Gastroesophageal sphincter (tissue), 4 donors: ENCODE data around the gene FRMD3. TPM values are rescaled to one million over a fixed set of nuclear protein-coding genes. Genes with fewer than 3 reads are reported as not detected.

Source experiments
- ATAC-seq: fragments of 150-250 bp; one replicate; pipeline ENCODE4 v1.9.1; 2016; ENCODE audit warnings: mild to moderate bottlenecking, moderate library complexity
- H3K27ac ChIP-seq, 4 donors: fragments of 200-600 bp; sonication (generic) in 3 of 4; 1 replicate in 3 of 4; 2 replicates in 1 of 4; pipeline ENCODE4 v1.5.1; 2016 to 2019
- H3K27me3 ChIP-seq: fragments of 200-600 bp; sonication (generic); one replicate; pipeline ENCODE4 v1.5.1; 2019
- H3K36me3 ChIP-seq, 2 donors: fragments of 200-600 bp; sonication (generic); one replicate each; pipeline ENCODE4 v1.5.1; 2019; ENCODE audit warnings: control low read depth in 1 of 2
- H3K4me1 ChIP-seq, 3 donors: fragments of 200-600 bp; sonication (generic); 1 replicate in 2 of 3; 2 replicates in 1 of 3; pipeline ENCODE4 v1.5.1; 2016 to 2019; ENCODE audit warnings: control low read depth in 2 of 3
- H3K4me3 ChIP-seq, 2 donors: fragments of 200-600 bp; sonication (generic); one replicate each; pipeline ENCODE4 v1.5.1; 2019; ENCODE audit warnings: mild to moderate bottlenecking in 1 of 2, moderate library complexity in 1 of 2
- H3K9me3 ChIP-seq, 3 donors: fragments of 200-600 bp; sonication (generic); one replicate each; pipeline ENCODE4 v1.5.1; 2017 to 2019; ENCODE audit warnings: control low read depth in 2 of 3
- EP300 ChIP-seq: sonication (generic); formaldehyde crosslinking; IDR thresholded peaks from one replicate; pipeline ENCODE4 v1.6.1; 2017; ENCODE audit warnings: antibody characterized with exemption, mild to moderate bottlenecking
- POLR2A ChIP-seq, 2 donors: fragments of 450-650 bp; IDR thresholded peaks; one replicate each; pipeline ENCODE4 v1.6.1; 2017; ENCODE audit warnings: antibody characterized with exemption in 2 of 2, mild to moderate bottlenecking in 2 of 2, moderate library complexity in 1 of 2
- POLR2AphosphoS5 ChIP-seq: sonication (generic); formaldehyde crosslinking; IDR thresholded peaks from one replicate; pipeline ENCODE4 v1.6.1; 2017; ENCODE audit warnings: antibody characterized with exemption
- WGBS, 2 donors: methylation state at CpG; one replicate each; pipeline ENCODE4 v1.1.5; 2018; ENCODE audit warnings: low coverage in 1 of 2; 5-methylcytosine and 5-hydroxymethylcytosine counted together
- total RNA-seq, 4 donors: library from RNA; depleted of rRNA; stranded (reverse); fragments of >200 nt; gene quantifications; one replicate each; pipeline ENCODE4 v1.1.0, GENCODE V29; 2016
- TF ChIP-seq, protein P1 (sequence below), 4 experiments: fragments of 200-600 bp in 2 of 4; fragments of 450-650 bp in 2 of 4; sonication (generic) in 1 of 4; IDR thresholded peaks; one replicate each; pipeline ENCODE4 v1.5.1; 2017 to 2019; ENCODE audit warnings: antibody characterized with exemption in 4 of 4, mild to moderate bottlenecking in 2 of 4, moderate library complexity in 2 of 4

The FRMD3 gene
- total RNA-seq, 4 donors from 2014 or later: 6.8 to 15.1 (median 11.3) TPM

DNA sequence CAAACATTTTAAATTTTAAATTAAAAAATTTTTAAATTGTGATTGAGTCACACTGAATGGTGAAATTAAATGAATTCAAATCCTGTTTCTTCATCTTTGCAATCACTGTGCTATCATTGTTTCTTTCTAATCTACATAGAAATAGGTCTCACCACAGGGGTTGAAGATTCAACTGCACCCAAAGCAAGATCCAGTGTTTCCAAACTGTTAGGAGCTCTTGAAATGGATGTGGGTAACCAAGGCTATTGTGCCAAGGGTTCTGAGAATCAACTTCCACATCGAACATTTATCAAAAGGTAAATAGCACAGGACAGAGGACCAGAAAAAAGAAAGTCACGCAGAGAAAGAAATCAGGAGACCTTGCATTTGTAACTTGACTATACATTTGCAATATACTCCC, 302.7 kb downstream of the FRMD3 start:
- 73 to 80% methylated on average over 2 of the region's 2 CpGs for WGBS, 2 donors
- ATAC-seq: no peak
- TF ChIP-seq POLR2AphosphoS5 (no peak), POLR2A (IDR thresholded peaks at IDR 0.05) (no peak), EP300 (no peak)
- TF ChIP-seq, protein P1, sequence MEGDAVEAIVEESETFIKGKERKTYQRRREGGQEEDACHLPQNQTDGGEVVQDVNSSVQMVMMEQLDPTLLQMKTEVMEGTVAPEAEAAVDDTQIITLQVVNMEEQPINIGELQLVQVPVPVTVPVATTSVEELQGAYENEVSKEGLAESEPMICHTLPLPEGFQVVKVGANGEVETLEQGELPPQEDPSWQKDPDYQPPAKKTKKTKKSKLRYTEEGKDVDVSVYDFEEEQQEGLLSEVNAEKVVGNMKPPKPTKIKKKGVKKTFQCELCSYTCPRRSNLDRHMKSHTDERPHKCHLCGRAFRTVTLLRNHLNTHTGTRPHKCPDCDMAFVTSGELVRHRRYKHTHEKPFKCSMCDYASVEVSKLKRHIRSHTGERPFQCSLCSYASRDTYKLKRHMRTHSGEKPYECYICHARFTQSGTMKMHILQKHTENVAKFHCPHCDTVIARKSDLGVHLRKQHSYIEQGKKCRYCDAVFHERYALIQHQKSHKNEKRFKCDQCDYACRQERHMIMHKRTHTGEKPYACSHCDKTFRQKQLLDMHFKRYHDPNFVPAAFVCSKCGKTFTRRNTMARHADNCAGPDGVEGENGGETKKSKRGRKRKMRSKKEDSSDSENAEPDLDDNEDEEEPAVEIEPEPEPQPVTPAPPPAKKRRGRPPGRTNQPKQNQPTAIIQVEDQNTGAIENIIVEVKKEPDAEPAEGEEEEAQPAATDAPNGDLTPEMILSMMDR (IDR thresholded peaks at IDR 0.05): no peak
- Histone ChIP-seq H3K27me3 (no peaks in the 10 kb centered on the region), H3K9me3 (no peaks in the 10 kb centered on the region), H3K27ac (no peak overlapping the region), H3K4me1 (no peaks in the 10 kb centered on the region), H3K36me3 (no peaks in the 10 kb centered on the region), H3K4me3 (no peak overlapping the region)

DNA sequence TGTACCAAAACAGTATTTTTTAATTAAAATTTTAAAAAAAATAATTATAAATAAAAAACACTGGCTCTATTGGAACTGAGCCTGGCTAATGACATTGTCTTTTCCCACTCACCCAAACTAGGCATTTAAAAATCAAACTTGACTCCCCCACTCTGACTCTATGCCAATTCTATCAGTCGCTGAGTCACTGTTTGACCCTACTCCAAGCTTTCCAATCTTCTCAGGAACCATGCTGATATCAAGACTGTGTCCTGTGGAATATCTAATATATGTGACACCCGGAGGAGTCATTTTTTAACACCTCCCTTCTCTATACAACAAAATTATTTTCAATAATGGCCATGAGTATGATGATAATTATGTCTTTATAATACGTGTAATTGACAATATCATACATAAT, 303.7 kb downstream of the FRMD3 start:
- Histone ChIP-seq H3K4me3 (no peak overlapping the region), H3K36me3 (no peaks in the 10 kb centered on the region), H3K27ac (no peak overlapping the region), H3K4me1 (no peaks in the 10 kb centered on the region), H3K9me3 (peaks cover 0 to 6% (median 0%) of the 10 kb centered on the region in 3 donors), H3K27me3 (no peaks in the 10 kb centered on the region)
- no peak for ATAC-seq
- 44 to 81% methylated on average over 3 of the region's 3 CpGs for WGBS, 2 donors
- TF ChIP-seq EP300 (no peak), POLR2A (IDR thresholded peaks at IDR 0.05) (no peak), POLR2AphosphoS5 (no peak)
- TF ChIP-seq, protein P1 (IDR thresholded peaks at IDR 0.05): no peak

DNA sequence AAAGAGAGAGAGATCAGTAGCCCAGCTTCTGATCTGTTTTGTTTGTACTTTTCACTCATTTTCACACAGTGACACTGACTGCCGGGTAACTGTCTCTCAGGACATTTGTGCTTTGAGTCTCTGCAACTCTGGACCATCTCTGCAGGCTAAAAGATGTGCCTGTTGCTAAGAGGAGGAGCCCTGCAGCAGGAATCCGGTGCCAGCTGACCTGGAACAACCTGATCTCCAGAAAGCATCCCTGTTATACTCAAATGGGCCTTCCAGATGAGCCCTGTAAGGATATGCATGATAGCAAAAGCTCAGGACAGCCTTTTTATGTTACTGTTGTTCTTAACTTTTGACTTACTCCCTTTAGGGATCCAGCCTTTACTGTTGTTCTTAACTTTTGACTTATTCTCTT, 304.6 kb downstream of the FRMD3 start:
- no peak overlapping the region for H3K27ac ChIP-seq
- TF ChIP-seq, protein P1 (IDR thresholded peaks at IDR 0.05): no peak
- TF ChIP-seq POLR2A (IDR thresholded peaks at IDR 0.05) (no peak), EP300 (no peak), POLR2AphosphoS5 (no peak)
- ATAC-seq: no peak

DNA sequence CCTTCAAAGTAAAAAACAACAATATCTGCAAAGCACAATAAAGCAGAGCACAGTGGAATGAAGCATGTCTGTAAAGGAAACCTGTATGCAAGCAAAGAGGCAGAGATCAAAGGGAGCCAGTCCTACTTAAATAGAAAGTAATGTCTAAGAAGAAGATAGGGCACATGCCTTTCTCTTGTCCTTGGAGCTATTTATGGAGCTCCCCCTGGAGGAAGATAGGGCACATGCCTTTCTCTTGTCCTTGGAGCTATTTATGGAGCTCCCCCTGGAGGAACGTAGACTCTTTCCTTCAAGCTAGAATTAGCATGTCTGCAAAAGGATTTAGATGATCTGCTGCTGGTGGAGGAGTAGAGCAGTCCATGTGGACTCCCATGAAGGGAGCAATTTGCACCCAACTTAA, 307.2 kb downstream of the FRMD3 start:
- Histone ChIP-seq H3K4me3 (no peak overlapping the region), H3K36me3 (no peaks in the 10 kb centered on the region), H3K27me3 (no peaks in the 10 kb centered on the region), H3K4me1 (no peaks in the 10 kb centered on the region), H3K9me3 (peaks cover 0 to 11% (median 0%) of the 10 kb centered on the region in 3 donors), H3K27ac (no peak overlapping the region)
- ATAC-seq: no peak
- TF ChIP-seq, protein P1 (IDR thresholded peaks at IDR 0.05): no peak
- no peak for TF ChIP-seq POLR2AphosphoS5
- TF ChIP-seq EP300: no peak
- TF ChIP-seq POLR2A (IDR thresholded peaks at IDR 0.05): no peak
- WGBS, 2 donors: 90% methylated on average over 1 of the region's 1 CpG; no CpG with 5 or more reads in 1 of the 2 donors

More for the DNA sequence above, 304.6 kb downstream of the FRMD3 start:
- Histone ChIP-seq H3K27me3 (no peaks in the 10 kb centered on the region), H3K36me3 (no peaks in the 10 kb centered on the region), H3K9me3 (peaks cover 0 to 11% (median 0%) of the 10 kb centered on the region in 3 donors), H3K4me3 (no peak overlapping the region), H3K4me1 (no peaks in the 10 kb centered on the region)
- whole genome bisulfite sequencing, 2 donors: 80 to 90% methylated on average over 2 of the region's 2 CpGs

DNA sequence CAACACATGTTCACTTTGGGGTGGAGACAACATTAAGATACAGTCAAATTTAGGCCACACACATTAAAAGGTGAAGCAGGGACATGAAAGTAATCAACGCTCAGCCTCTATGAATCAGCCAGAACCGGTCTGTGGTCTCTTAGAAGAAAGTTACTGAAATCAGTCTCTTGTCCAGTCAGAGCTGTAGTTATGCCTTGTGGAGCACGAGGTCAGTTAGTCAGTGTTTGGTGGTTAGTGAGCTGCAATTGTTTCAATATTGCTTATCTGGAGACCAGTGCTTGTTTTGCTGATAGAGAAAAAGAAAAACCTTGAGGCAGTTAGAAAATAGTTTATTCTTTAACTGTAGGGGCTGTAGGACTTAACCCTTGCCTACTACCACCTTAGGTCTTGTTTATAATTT, 317.5 kb downstream of the FRMD3 start:
- WGBS, 2 donors: 14 to 57% methylated on average over 3 of the region's 3 CpGs
- H3K27ac ChIP-seq: no peak overlapping the region

More for the DNA sequence above, 317.5 kb downstream of the FRMD3 start:
- no peak for TF ChIP-seq EP300
- TF ChIP-seq POLR2A (IDR thresholded peaks at IDR 0.05): no peak
- TF ChIP-seq, protein P1 (IDR thresholded peaks at IDR 0.05): no peak
- TF ChIP-seq POLR2AphosphoS5: no peak
- no peak for ATAC-seq
- peaks cover 0 to 14% (median 5%) of the 10 kb centered on the region in 3 donors for H3K4me1 ChIP-seq
- H3K36me3 ChIP-seq: no peaks in the 10 kb centered on the region
- H3K4me3 ChIP-seq: no peak overlapping the region
- no peaks in the 10 kb centered on the region for H3K27me3 ChIP-seq
- H3K9me3 ChIP-seq: no peaks in the 10 kb centered on the region
